GM18508 (cell line): ENCODE measurements around the gene OTUD1.
"Not testable (repeated sequence)": the region's sequence is repeated elsewhere in the genome, so short reads cannot be mapped to it uniquely, and the experiment has no call there.

Source experiments
- ATAC-seq: cut with Tn5 transposase; IDR thresholded peaks from one replicate; pipeline ENCODE4 v1.9.1; 2021; ENCODE audit warnings: moderate number of reproducible peaks; ENCODE audit not compliant: insufficient read depth, unreplicated experiment

OTUD1 gene

GRCh38 chr10:23438547-23439451 is at the start of gene OTUD1:
OTUD1 (plus strand) TSS chr10:23439075; CDS start chr10:23439458, 383 bp downstream.
- peak; percentile 54 for ATAC-seq

GRCh38 chr10:23390408-23390807 is 48.5 kb upstream of the OTUD1 start:
- not testable (repeated sequence) for ATAC-seq

GRCh38 chr10:23390809-23391208 is 48.1 kb upstream of the OTUD1 start:
- no peak for ATAC-seq

- ATAC-seq = no peak
Measured at GRCh38 chr10:23391821-23392220, 47.1 kb upstream of the OTUD1 start.

- no peak for ATAC-seq
Measured at GRCh38 chr10:23395017-23395416, 43.9 kb upstream of the OTUD1 start.

GRCh38 chr10:23396695-23397094 is 42.2 kb upstream of the OTUD1 start:
- no peak for ATAC-seq

GRCh38 chr10:23399701-23400144 is 39.2 kb upstream of the OTUD1 start:
- no peak for ATAC-seq

- no peak for ATAC-seq
Measured at GRCh38 chr10:23402856-23403255, 36.0 kb upstream of the OTUD1 start.

GRCh38 chr10:23403278-23403677 is 35.6 kb upstream of the OTUD1 start:
- ATAC-seq = no peak

- no peak for ATAC-seq
Measured at GRCh38 chr10:23403719-23404118, 35.2 kb upstream of the OTUD1 start.

- ATAC-seq = no peak
Measured at GRCh38 chr10:23404461-23404980, 34.4 kb upstream of the OTUD1 start.

GRCh38 chr10:23405540-23405939 is 33.3 kb upstream of the OTUD1 start:
- ATAC-seq = no peak

- no peak for ATAC-seq
Measured at GRCh38 chr10:23406409-23406808, 32.5 kb upstream of the OTUD1 start.

GRCh38 chr10:23408330-23408976 is 30.4 kb upstream of the OTUD1 start:
- ATAC-seq = no peak

GRCh38 chr10:23412223-23412622 is 26.7 kb upstream of the OTUD1 start:
- peak; percentile 34 for ATAC-seq

GRCh38 chr10:23413629-23414089 is 25.2 kb upstream of the OTUD1 start:
- ATAC-seq = peak; percentile 87

GRCh38 chr10:23414658-23415057 is 24.2 kb upstream of the OTUD1 start:
- ATAC-seq = no peak

GRCh38 chr10:23417254-23417653 is 21.6 kb upstream of the OTUD1 start:
- ATAC-seq = no peak

- ATAC-seq = no peak
Measured at GRCh38 chr10:23418051-23418681, 20.7 kb upstream of the OTUD1 start.

GRCh38 chr10:23419201-23419600 is 19.7 kb upstream of the OTUD1 start:
- ATAC-seq = no peak
